ENCODE measurements around the gene CSNK2A1.
"Not testable (repeated sequence)": the region's sequence is repeated elsewhere in the genome, so short reads cannot be mapped to it uniquely, and the experiment has no call there.

The CSNK2A1 gene

GRCh38 chr20:480044-480443 is 63.5 kb downstream of the CSNK2A1 start:
- no peak for DNase-seq (ENCODE audit: low read depth in 2 of 2)
- no peak for TF ChIP-seq CTCF (IDR thresholded peaks at IDR 0.05; ENCODE audit: low read depth, low read length)
- H3K4me3 ChIP-seq (replicated peaks in 1 of 2; ENCODE audit: low read depth in 2 of 2, low read length in 2 of 2): no peak overlapping the region

- no peak overlapping the region for H3K4me3 ChIP-seq (replicated peaks in 1 of 2; ENCODE audit: low read depth in 2 of 2, low read length in 2 of 2)
- DNase-seq (ENCODE audit: low read depth in 2 of 2): peak in 1 of 2 donors; percentile 56
- no peak for TF ChIP-seq CTCF (IDR thresholded peaks at IDR 0.05; ENCODE audit: low read depth, low read length)
Measured at GRCh38 chr20:479487-479886, 64.1 kb downstream of the CSNK2A1 start.

- TF ChIP-seq CTCF (IDR thresholded peaks at IDR 0.05; ENCODE audit: low read depth, low read length): peak; percentile 51
- DNase-seq (ENCODE audit: low read depth in 2 of 2): peak; percentile 77 to 82
- no peak overlapping the region for H3K4me3 ChIP-seq (replicated peaks in 1 of 2; ENCODE audit: low read depth in 2 of 2, low read length in 2 of 2)
Measured at GRCh38 chr20:478949-479429, 64.6 kb downstream of the CSNK2A1 start.

GRCh38 chr20:478010-478948 is 65.3 kb downstream of the CSNK2A1 start:
- no peak for TF ChIP-seq CTCF (IDR thresholded peaks at IDR 0.05; ENCODE audit: low read depth, low read length)
- H3K4me3 ChIP-seq (replicated peaks in 1 of 2; ENCODE audit: low read depth in 2 of 2, low read length in 2 of 2): no peak overlapping the region
- DNase-seq (ENCODE audit: low read depth in 2 of 2): peak; percentile 80 to 88

GRCh38 chr20:476561-477249 is 66.9 kb downstream of the CSNK2A1 start:
- not testable (repeated sequence) for DNase-seq (ENCODE audit: low read depth in 2 of 2); H3K4me3 ChIP-seq (replicated peaks in 1 of 2; ENCODE audit: low read depth in 2 of 2, low read length in 2 of 2)

GRCh38 chr20:475463-476357 is 67.9 kb downstream of the CSNK2A1 start:
- no peak for TF ChIP-seq CTCF (IDR thresholded peaks at IDR 0.05; ENCODE audit: low read depth, low read length)
- DNase-seq (ENCODE audit: low read depth in 2 of 2): peak in 1 of 2 donors; percentile 10
- H3K4me3 ChIP-seq (replicated peaks in 1 of 2; ENCODE audit: low read depth in 2 of 2, low read length in 2 of 2): no peak overlapping the region

Data from cardiac fibroblast (primary cell).